Stimulated activated CD4-positive, alpha-beta T cell treated with anti-CD3 and anti-CD28 coated beads, TNF-alpha, amount 100 ng/mL, for 48 hours (primary cell): ENCODE data around the gene CHST6.
"Not testable (repeated sequence)": the region's sequence is repeated elsewhere in the genome, so short reads cannot be mapped to it uniquely, and the experiment has no call there.

Source experiments
- DNase-seq, 3 donors: peaks; one replicate each; pipeline ENCODE4 v3.0.0-alpha.2; 2020; ENCODE audit warnings: low read depth in 3 of 3

The CHST6 gene

GRCh38 chr16:75475420-75475847, 19.8 kb downstream of the CHST6 start:
- DNase-seq, result no peak

- no peak for DNase-seq
Observed at GRCh38 chr16:75472908-75473877, 22.0 kb downstream of the CHST6 start.

- DNase-seq, result no peak
Observed at GRCh38 chr16:75471723-75472633, 23.3 kb downstream of the CHST6 start.

GRCh38 chr16:75466760-75467159, 28.5 kb downstream of the CHST6 start:
- no peak for DNase-seq

GRCh38 chr16:75464122-75464918, 30.9 kb downstream of the CHST6 start, which contains the start of gene TMEM170A:
Gene TMEM170A, minus strand, starts transcription at chr16:75464689. Its CDS starts 89 bp downstream, at chr16:75464600.
- peak; percentile 98 to 99 (median 99) for DNase-seq

GRCh38 chr16:75463389-75464121, 31.7 kb downstream of the CHST6 start:
- DNase-seq, result peak in 2 of 3 donors; percentile 3 to 10

- no peak for DNase-seq
Observed at GRCh38 chr16:75462806-75463205, 32.4 kb downstream of the CHST6 start.

- no peak for DNase-seq
Observed at GRCh38 chr16:75461575-75461974, 33.7 kb downstream of the CHST6 start.

GRCh38 chr16:75460446-75460845, 34.8 kb downstream of the CHST6 start:
- no peak for DNase-seq

GRCh38 chr16:75459691-75460090, 35.5 kb downstream of the CHST6 start:
- DNase-seq, result no peak

- DNase-seq, result no peak
Observed at GRCh38 chr16:75458439-75458838, 36.8 kb downstream of the CHST6 start.

GRCh38 chr16:75458029-75458428, 37.2 kb downstream of the CHST6 start:
- DNase-seq, result no peak

- DNase-seq, result no peak
Observed at GRCh38 chr16:75457485-75458021, 37.7 kb downstream of the CHST6 start.

- no peak for DNase-seq
Observed at GRCh38 chr16:75456971-75457370, 38.3 kb downstream of the CHST6 start.

- DNase-seq, result not testable (repeated sequence)
Observed at GRCh38 chr16:75456486-75456885, 38.8 kb downstream of the CHST6 start.

- DNase-seq, result no peak
Observed at GRCh38 chr16:75455677-75456076, 39.6 kb downstream of the CHST6 start.

GRCh38 chr16:75452464-75453190, 42.6 kb downstream of the CHST6 start:
- DNase-seq, result no peak

- no peak for DNase-seq
Observed at GRCh38 chr16:75446416-75446815, 48.8 kb downstream of the CHST6 start.

- DNase-seq, result no peak
Observed at GRCh38 chr16:75445298-75445697, 49.9 kb downstream of the CHST6 start.

GRCh38 chr16:75443298-75443697, 51.9 kb downstream of the CHST6 start:
- no peak for DNase-seq
